ENCODE results near the gene PECR. TPM values are rescaled to one million over a fixed set of nuclear protein-coding genes. Genes with fewer than 3 reads are reported as not detected.

Gene PECR
- total and polyA plus RNA-seq, 2 of the 13 experiments (the other 11 are each of a cell fraction or from before 2014, with no cell fraction given) = 151 to 153 TPM

GRCh38 chr2:216116418-216116817, 34.8 kb upstream of the PECR start:
- H3K36me3 ChIP-seq (replicated peaks in 1 of 2; ENCODE audit: control insufficient read depth in 1 of 2, insufficient read depth in 2 of 2, low read length in 2 of 2) = peaks cover 19 to 86% of the 10 kb centered on the region in 2 experiments
- no TSS peak for BruUV-seq (replicated peaks)

DNA sequence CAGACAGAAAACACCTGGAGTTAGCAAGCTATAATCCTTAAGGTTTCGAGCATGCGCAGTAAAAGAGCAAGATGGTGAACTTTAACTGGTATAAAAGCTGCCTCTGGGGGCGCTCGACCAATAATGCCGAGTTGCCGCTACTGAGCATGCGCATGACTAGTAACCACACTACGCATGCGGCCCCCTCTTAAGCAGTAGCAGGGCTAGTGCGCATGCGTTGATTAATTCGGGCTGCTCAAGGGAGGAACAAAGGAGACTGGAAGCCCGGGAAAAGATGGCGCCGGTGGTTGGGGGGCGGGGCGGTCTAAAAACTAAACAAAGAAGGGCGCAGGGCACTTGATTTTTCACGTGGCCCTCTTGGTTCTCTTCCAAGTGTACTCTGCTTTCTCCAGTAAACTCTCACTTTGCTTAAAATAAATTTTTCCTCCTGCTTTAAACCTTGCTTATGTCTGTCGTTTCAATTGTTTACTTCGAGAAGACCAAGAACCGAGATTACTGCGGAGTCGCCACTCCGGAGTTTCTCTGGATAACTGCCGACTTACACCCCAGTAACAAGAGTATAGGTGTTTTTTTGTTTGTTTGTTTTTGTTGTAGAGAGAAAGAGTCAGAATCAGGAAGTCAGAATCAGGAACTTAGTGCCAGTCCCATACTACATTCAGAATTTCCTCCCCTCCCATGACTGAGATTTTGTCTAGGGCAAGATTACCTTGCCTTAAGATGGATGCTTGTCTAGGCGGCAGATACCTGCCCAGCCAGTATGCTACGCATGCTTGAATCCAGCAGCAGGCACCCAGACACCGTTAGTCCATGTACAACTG, 33.3 kb upstream of the PECR start:
- ChIA-PET POLR2A (interaction anchor here (0.7 to 1.8 kb wide), 8 partner anchors 10 to 384 kb away, joined by 3 to 33 read pairs (median 4); partner anchors contain the start of genes PECR, RPL37A and TMEM169), CTCF (ENCODE audit: low intra/inter-chr PET ratio, low total read pairs) (interaction anchor here (1.1 kb wide), 1 partner anchor 33 kb away, joined by 3 read pairs; the partner anchor contains the start of genes PECR and TMEM169)
- H2AFZ ChIP-seq (ENCODE audit: low read length) = peak overlapping the region; percentile 93
- no peaks in the 10 kb centered on the region for H3K9me3 ChIP-seq (ENCODE audit: low read length)
- peak; percentile 76 for FAIRE-seq
- BruUV-seq (replicated peaks) = no TSS peak
- WGBS (ENCODE audit: low lambda C conversion rate) = 18% methylated on average over 29 of the region's 29 CpGs
- H3K36me3 ChIP-seq (replicated peaks in 1 of 2; ENCODE audit: control insufficient read depth in 1 of 2, insufficient read depth in 2 of 2, low read length in 2 of 2) = peaks cover 15 to 78% of the 10 kb centered on the region in 2 experiments
- peaks cover 68% of the 10 kb centered on the region for H3K4me1 ChIP-seq (ENCODE audit: insufficient read depth, low read length)
- H3K4me2 ChIP-seq (ENCODE audit: low read depth, low read length) = peak overlapping the region; percentile 99
- peaks cover 68% of the 10 kb centered on the region for H3K79me2 ChIP-seq (ENCODE audit: insufficient read depth, low read length)
- H4K20me1 ChIP-seq (ENCODE audit: insufficient read depth, low read length) = no peaks in the 10 kb centered on the region
- peak overlapping the region; percentile 92 for H3K27ac ChIP-seq (ENCODE audit: extremely low read length, insufficient read depth, low read length)
- peak; percentile 90 for ATAC-seq
- H3K4me3 ChIP-seq (replicated peaks in 1 of 3; ENCODE audit: insufficient read depth in 1 of 3, low read depth in 2 of 3, low read length in 3 of 3) = peak overlapping the region; percentile 55 to 79 (median 69)
- intact Hi-C loops (cut with micrococcal nuclease; ENCODE audit: unreplicated experiment) = loop anchor here (5.0 kb wide), 2 partner anchors 287 to 387 kb away; no protein-coding TSS in a partner anchor
- peak; percentile 100 for DNase-seq (ENCODE audit: low spot score)
- H3K9ac ChIP-seq (ENCODE audit: insufficient read depth, low read depth, low read length) = peak overlapping the region; percentile 95
- no peaks in the 10 kb centered on the region; a peak in 1 of 5 replicates for H3K27me3 ChIP-seq (ENCODE audit: control insufficient read depth in 1 of 2, insufficient read depth in 2 of 2, low read length in 2 of 2)
- in situ Hi-C loops (cut with HindIII; ENCODE audit: extremely low pct_ligation_motif_present, low pct_unique_long_range_greater_than_20kb) = no loop called here
- TF ChIP-seq ZNF589 (CRISPR knock-in tag; conservative IDR thresholded peaks at IDR 0.05) = no peak
- 0 out of 2 replicates have a peak, but pooled peaks have one; percentile 46 for TF ChIP-seq HOXA5 (CRISPR knock-in tag; IDR thresholded peaks at IDR 0.05)
- TF ChIP-seq NR2F2 (IDR thresholded peaks at IDR 0.05; ENCODE audit: borderline replicate concordance, low read depth) = no peak
- no peak for TF ChIP-seq SMC3 (IDR thresholded peaks at IDR 0.05; ENCODE audit: low read length)
- TF ChIP-seq ESRRA (CRISPR knock-in tag; IDR thresholded peaks at IDR 0.05; ENCODE audit: low read depth) = no peak
- TF ChIP-seq ZNF564 (CRISPR knock-in tag; IDR thresholded peaks at IDR 0.05) = no peak
- TF ChIP-seq REST (IDR thresholded peaks at IDR 0.05; ENCODE audit: borderline replicate concordance in 1 of 2, low read depth in 1 of 2, low read length in 2 of 2) = peak in 1 of 2 experiments; percentile 70; a peak in 1 of 4 replicates
- TF ChIP-seq ZNF501 (CRISPR knock-in tag; IDR thresholded peaks at IDR 0.05) = peak; percentile 95
- TF ChIP-seq SYNCRIP (IDR thresholded peaks at IDR 0.05; ENCODE audit: insufficient read depth, low read depth, low read length) = no peak
- TF ChIP-seq MYC (CRISPR knock-in tag; IDR thresholded peaks at IDR 0.05; ENCODE audit: borderline replicate concordance) = peak; percentile 71; the same call in 1 of the 2 replicates
- TF ChIP-seq ZNF724P (CRISPR knock-in tag; IDR thresholded peaks at IDR 0.05; ENCODE audit: borderline replicate concordance) = no peak

More at GRCh38 chr2:216116418-216116817, 34.8 kb upstream of the PECR start:
- Histone ChIP-seq H2AFZ (ENCODE audit: low read length) (no peak overlapping the region), H3K27me3 (ENCODE audit: control insufficient read depth in 1 of 2, insufficient read depth in 2 of 2, low read length in 2 of 2) (no peaks in the 10 kb centered on the region; a peak in 1 of 5 replicates), H3K27ac (ENCODE audit: extremely low read length, insufficient read depth, low read length) (no peak overlapping the region), H3K4me1 (ENCODE audit: insufficient read depth, low read length) (peaks cover 56% of the 10 kb centered on the region), H3K9me3 (ENCODE audit: low read length) (no peaks in the 10 kb centered on the region), H3K9ac (ENCODE audit: insufficient read depth, low read depth, low read length) (no peak overlapping the region), H3K4me2 (ENCODE audit: low read depth, low read length) (no peak overlapping the region), H3K79me2 (ENCODE audit: insufficient read depth, low read length) (peaks cover 53% of the 10 kb centered on the region), H4K20me1 (ENCODE audit: insufficient read depth, low read length) (no peaks in the 10 kb centered on the region), H3K4me3 (replicated peaks in 1 of 3; ENCODE audit: insufficient read depth in 1 of 3, low read depth in 2 of 3, low read length in 3 of 3) (no peak overlapping the region)
- TF ChIP-seq POLR2G (IDR thresholded peaks at IDR 0.05; ENCODE audit: low read depth, low read length) (peak; percentile 27; the same call in 1 of the 2 replicates), MTF2 (CRISPR knock-in tag; IDR thresholded peaks at IDR 0.05; ENCODE audit: borderline replicate concordance) (no peak), BCL6 (CRISPR knock-in tag; IDR thresholded peaks at IDR 0.05) (no peak), POLR2AphosphoS5 (IDR thresholded peaks at IDR 0.05; ENCODE audit: low read depth, low read length) (0 out of 2 replicates have a peak, but pooled peaks have one; percentile 18)
- FAIRE-seq (no peak), ATAC-seq (no peak), DNase-seq (ENCODE audit: low spot score) (no peak)
- in situ Hi-C loops (cut with HindIII; ENCODE audit: extremely low pct_ligation_motif_present, low pct_unique_long_range_greater_than_20kb) = no loop called here
- POLR2A ChIA-PET = no interaction called here
- WGBS (ENCODE audit: low lambda C conversion rate) = 92% methylated on average over 1 of the region's 1 CpG
- CTCF ChIA-PET (ENCODE audit: low intra/inter-chr PET ratio, low total read pairs) = no interaction called here
- intact Hi-C loops (cut with micrococcal nuclease; ENCODE audit: unreplicated experiment) = no loop called here
